ENCODE measurements around the gene SLC44A1.

Gene SLC44A1

DNA sequence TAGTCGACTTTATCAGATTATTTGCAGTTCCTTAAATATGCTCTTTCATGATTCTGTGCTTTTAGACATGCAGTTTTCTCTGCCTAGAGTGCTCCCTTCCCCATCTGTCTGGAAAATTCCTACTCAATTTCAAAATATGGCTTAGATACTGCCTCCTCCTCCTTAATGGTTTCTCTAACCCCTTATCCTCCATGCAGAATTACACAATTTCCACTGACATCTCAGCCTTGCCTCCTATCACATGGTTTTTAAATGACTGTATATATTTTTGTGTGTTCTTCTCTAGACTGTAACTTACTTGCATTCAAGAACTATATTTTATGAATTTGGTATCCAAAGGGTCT, 85.2 kb downstream of the SLC44A1 start:
- Histone ChIP-seq H3K27ac (ENCODE audit: low read depth, low read length) (no peak overlapping the region), H3K14ac (ENCODE audit: low read length) (no peak overlapping the region), H4K8ac (ENCODE audit: low read depth, low read length) (no peak overlapping the region), H3K36me3 (ENCODE audit: control insufficient read depth in 1 of 2, insufficient read depth in 2 of 2, low read length in 2 of 2) (no peaks in the 10 kb centered on the region), H3K9me3 (ENCODE audit: insufficient read depth, low read depth, low read length) (no peaks in the 10 kb centered on the region), H3K9ac (ENCODE audit: low read length) (no peak overlapping the region), H3K4ac (ENCODE audit: low read depth, low read length) (no peak overlapping the region), H4K91ac (ENCODE audit: low read depth, low read length) (no peak overlapping the region), H3K4me1 (ENCODE audit: control insufficient read depth in 1 of 2, insufficient read depth in 2 of 2, low read length in 2 of 2) (no peaks in the 10 kb centered on the region), H2BK120ac (ENCODE audit: insufficient read depth, low read length, poor library complexity) (no peak overlapping the region), H3K4me2 (ENCODE audit: low read length) (no peak overlapping the region), H3K4me3 (ENCODE audit: low read depth, low read length) (no peak overlapping the region), H3K27me3 (ENCODE audit: insufficient read depth, low read length) (no peaks in the 10 kb centered on the region), H4K12ac (ENCODE audit: low read depth, low read length) (no peak overlapping the region), H3K79me1 (ENCODE audit: low read length) (no peaks in the 10 kb centered on the region), H2AFZ (ENCODE audit: insufficient read depth, low read length, poor library complexity) (no peak overlapping the region), H3K23ac (ENCODE audit: low read length) (no peak overlapping the region), H2BK12ac (ENCODE audit: low read length) (no peak overlapping the region), H2AK5ac (ENCODE audit: low read length) (no peak overlapping the region), H3K79me2 (ENCODE audit: control insufficient read depth, insufficient read depth, low read length, poor library complexity) (no peaks in the 10 kb centered on the region), H2BK5ac (ENCODE audit: low read depth, low read length, poor library complexity) (no peak overlapping the region), H3K18ac (ENCODE audit: low read length) (no peak overlapping the region)
- no CpG with 5 or more reads among the region's 1 CpG for WGBS (ENCODE audit: extremely low coverage, insufficient coverage, insufficient read length)
- DNase-seq, result no peak

DNA sequence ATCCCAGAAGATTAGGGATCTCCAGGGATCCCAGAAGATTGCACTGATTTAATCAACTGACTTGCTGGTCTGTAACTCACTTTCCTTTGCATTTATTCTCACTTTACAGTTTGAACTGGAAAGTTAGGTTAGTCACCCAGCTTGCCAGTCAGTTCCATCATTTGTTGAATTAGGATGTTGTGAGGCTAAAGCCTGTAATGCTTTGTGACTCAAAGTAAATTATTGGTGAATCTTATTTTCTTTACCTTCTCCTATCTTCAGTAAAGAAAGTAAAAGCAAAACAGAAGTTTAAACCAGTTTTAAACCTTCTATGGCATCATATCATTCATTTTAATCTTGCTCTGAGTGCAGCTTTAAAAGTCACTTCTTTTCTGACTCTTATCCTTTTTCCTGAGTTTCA, 85.8 kb downstream of the SLC44A1 start:
- H3K9me3 ChIP-seq (ENCODE audit: insufficient read depth, low read depth, low read length), result no peaks in the 10 kb centered on the region
- no peak overlapping the region for H3K4ac ChIP-seq (ENCODE audit: low read depth, low read length)
- H3K4me3 ChIP-seq (ENCODE audit: low read depth, low read length), result no peak overlapping the region
- H4K91ac ChIP-seq (ENCODE audit: low read depth, low read length), result no peak overlapping the region
- no peaks in the 10 kb centered on the region for H3K36me3 ChIP-seq (ENCODE audit: control insufficient read depth in 1 of 2, insufficient read depth in 2 of 2, low read length in 2 of 2)
- H3K79me2 ChIP-seq (ENCODE audit: control insufficient read depth, insufficient read depth, low read length, poor library complexity), result no peaks in the 10 kb centered on the region
- DNase-seq, result no peak
- no peaks in the 10 kb centered on the region for H3K79me1 ChIP-seq (ENCODE audit: low read length)
- no peak overlapping the region for H3K27ac ChIP-seq (ENCODE audit: low read depth, low read length)
- no peak overlapping the region for H3K4me2 ChIP-seq (ENCODE audit: low read length)
- H2BK12ac ChIP-seq (ENCODE audit: low read length), result no peak overlapping the region
- no peak overlapping the region for H3K23ac ChIP-seq (ENCODE audit: low read length)
- H3K18ac ChIP-seq (ENCODE audit: low read length), result no peak overlapping the region
- no peak overlapping the region for H2BK120ac ChIP-seq (ENCODE audit: insufficient read depth, low read length, poor library complexity)
- no peak overlapping the region for H4K8ac ChIP-seq (ENCODE audit: low read depth, low read length)
- no peak overlapping the region for H2AFZ ChIP-seq (ENCODE audit: insufficient read depth, low read length, poor library complexity)
- H4K12ac ChIP-seq (ENCODE audit: low read depth, low read length), result no peak overlapping the region
- H3K4me1 ChIP-seq (ENCODE audit: control insufficient read depth in 1 of 2, insufficient read depth in 2 of 2, low read length in 2 of 2), result no peaks in the 10 kb centered on the region
- H3K14ac ChIP-seq (ENCODE audit: low read length), result no peak overlapping the region
- no peak overlapping the region for H2AK5ac ChIP-seq (ENCODE audit: low read length)
- no peaks in the 10 kb centered on the region for H3K27me3 ChIP-seq (ENCODE audit: insufficient read depth, low read length)
- H2BK5ac ChIP-seq (ENCODE audit: low read depth, low read length, poor library complexity), result no peak overlapping the region
- no peak overlapping the region for H3K9ac ChIP-seq (ENCODE audit: low read length)

DNA sequence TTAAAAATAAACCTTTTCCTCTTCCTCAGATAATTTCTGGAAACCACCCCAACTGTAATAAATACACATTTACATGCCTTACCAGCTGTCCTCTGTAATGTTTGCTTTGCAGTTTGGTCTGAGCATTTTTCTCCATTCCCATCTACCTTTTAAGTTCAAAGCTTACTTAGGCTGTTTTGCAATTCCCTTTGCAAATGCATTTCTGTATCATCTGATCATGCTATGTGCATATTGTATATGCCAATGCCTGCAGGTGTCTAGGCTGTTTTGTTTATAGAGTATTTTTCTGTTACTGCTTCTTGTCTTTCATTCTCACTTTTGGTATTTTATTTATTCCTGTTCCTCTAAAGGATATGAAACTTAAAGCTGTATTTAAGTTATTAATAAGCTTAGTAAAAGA, 86.3 kb downstream of the SLC44A1 start:
- Histone ChIP-seq H3K23ac (ENCODE audit: low read length) (no peak overlapping the region), H3K4ac (ENCODE audit: low read depth, low read length) (no peak overlapping the region), H2AK5ac (ENCODE audit: low read length) (no peak overlapping the region), H3K79me2 (ENCODE audit: control insufficient read depth, insufficient read depth, low read length, poor library complexity) (no peaks in the 10 kb centered on the region), H4K91ac (ENCODE audit: low read depth, low read length) (no peak overlapping the region), H4K12ac (ENCODE audit: low read depth, low read length) (no peak overlapping the region), H3K4me1 (ENCODE audit: control insufficient read depth in 1 of 2, insufficient read depth in 2 of 2, low read length in 2 of 2) (no peaks in the 10 kb centered on the region), H3K27me3 (ENCODE audit: insufficient read depth, low read length) (no peaks in the 10 kb centered on the region), H3K4me2 (ENCODE audit: low read length) (no peak overlapping the region), H4K8ac (ENCODE audit: low read depth, low read length) (no peak overlapping the region), H3K9ac (ENCODE audit: low read length) (no peak overlapping the region), H3K9me3 (ENCODE audit: insufficient read depth, low read depth, low read length) (no peaks in the 10 kb centered on the region), H3K27ac (ENCODE audit: low read depth, low read length) (no peak overlapping the region), H3K4me3 (ENCODE audit: low read depth, low read length) (no peak overlapping the region), H2BK5ac (ENCODE audit: low read depth, low read length, poor library complexity) (no peak overlapping the region), H2BK12ac (ENCODE audit: low read length) (no peak overlapping the region), H2BK120ac (ENCODE audit: insufficient read depth, low read length, poor library complexity) (no peak overlapping the region), H3K36me3 (ENCODE audit: control insufficient read depth in 1 of 2, insufficient read depth in 2 of 2, low read length in 2 of 2) (no peaks in the 10 kb centered on the region), H3K14ac (ENCODE audit: low read length) (no peak overlapping the region), H2AFZ (ENCODE audit: insufficient read depth, low read length, poor library complexity) (no peak overlapping the region), H3K79me1 (ENCODE audit: low read length) (no peaks in the 10 kb centered on the region), H3K18ac (ENCODE audit: low read length) (no peak overlapping the region)
- DNase-seq, result no peak

DNA sequence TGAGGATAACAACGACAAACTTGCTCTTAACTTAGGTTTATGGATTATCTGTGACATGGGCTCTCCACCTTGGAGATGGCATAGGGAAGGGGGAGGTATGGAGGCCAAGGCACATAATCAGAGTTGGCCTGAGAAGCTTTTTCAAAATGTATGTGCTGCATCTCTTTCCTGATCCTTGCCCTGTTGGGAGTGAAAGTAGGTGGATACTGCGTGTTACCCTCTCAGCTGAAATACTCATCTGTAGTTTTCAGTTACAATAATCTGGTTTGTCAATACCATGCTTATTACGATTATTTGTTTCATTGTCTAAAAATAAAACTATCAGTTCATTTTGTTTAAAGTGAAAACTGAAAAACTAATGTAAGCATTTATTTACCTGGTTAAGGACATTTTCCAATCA, 86.7 kb downstream of the SLC44A1 start:
- Histone ChIP-seq H3K9ac (ENCODE audit: low read length) (no peak overlapping the region), H3K36me3 (ENCODE audit: control insufficient read depth in 1 of 2, insufficient read depth in 2 of 2, low read length in 2 of 2) (no peaks in the 10 kb centered on the region), H2AK5ac (ENCODE audit: low read length) (no peak overlapping the region), H2AFZ (ENCODE audit: insufficient read depth, low read length, poor library complexity) (no peak overlapping the region), H3K79me2 (ENCODE audit: control insufficient read depth, insufficient read depth, low read length, poor library complexity) (no peaks in the 10 kb centered on the region), H2BK12ac (ENCODE audit: low read length) (no peak overlapping the region), H4K12ac (ENCODE audit: low read depth, low read length) (no peak overlapping the region), H3K4me2 (ENCODE audit: low read length) (no peak overlapping the region), H3K4ac (ENCODE audit: low read depth, low read length) (no peak overlapping the region), H3K23ac (ENCODE audit: low read length) (no peak overlapping the region), H4K91ac (ENCODE audit: low read depth, low read length) (no peak overlapping the region), H2BK120ac (ENCODE audit: insufficient read depth, low read length, poor library complexity) (no peak overlapping the region), H4K8ac (ENCODE audit: low read depth, low read length) (no peak overlapping the region), H3K79me1 (ENCODE audit: low read length) (no peaks in the 10 kb centered on the region), H3K18ac (ENCODE audit: low read length) (no peak overlapping the region), H3K9me3 (ENCODE audit: insufficient read depth, low read depth, low read length) (no peaks in the 10 kb centered on the region), H3K27ac (ENCODE audit: low read depth, low read length) (no peak overlapping the region), H3K4me3 (ENCODE audit: low read depth, low read length) (no peak overlapping the region), H3K27me3 (ENCODE audit: insufficient read depth, low read length) (no peaks in the 10 kb centered on the region), H2BK5ac (ENCODE audit: low read depth, low read length, poor library complexity) (no peak overlapping the region), H3K4me1 (ENCODE audit: control insufficient read depth in 1 of 2, insufficient read depth in 2 of 2, low read length in 2 of 2) (no peaks in the 10 kb centered on the region), H3K14ac (ENCODE audit: low read length) (no peak overlapping the region)
- WGBS (ENCODE audit: extremely low coverage, insufficient coverage, insufficient read length), result no CpG with 5 or more reads among the region's 3 CpGs
- no peak for DNase-seq

DNA sequence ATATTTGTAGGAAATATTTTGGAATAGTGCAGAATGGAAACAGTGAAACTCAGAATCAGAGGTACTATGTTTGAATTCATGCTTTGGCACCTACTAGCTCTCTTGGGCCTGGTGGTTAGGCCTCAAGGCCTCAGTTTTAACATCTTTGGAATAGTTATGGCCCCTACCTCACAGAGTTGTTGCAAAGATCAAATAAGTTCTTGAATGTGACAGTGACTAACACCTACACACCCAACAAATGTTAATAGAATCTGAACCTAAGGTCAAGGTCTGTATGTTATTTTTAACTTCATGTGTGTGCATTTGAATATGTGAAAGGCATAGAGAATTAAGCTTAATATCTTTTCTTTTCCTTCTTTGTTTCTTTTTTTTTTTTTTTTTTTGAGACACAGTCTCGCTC, 87.3 kb downstream of the SLC44A1 start:
- no peak overlapping the region for H3K4me2 ChIP-seq (ENCODE audit: low read length)
- H2BK5ac ChIP-seq (ENCODE audit: low read depth, low read length, poor library complexity), result no peak overlapping the region
- no peak overlapping the region for H3K23ac ChIP-seq (ENCODE audit: low read length)
- H3K27me3 ChIP-seq (ENCODE audit: insufficient read depth, low read length), result no peaks in the 10 kb centered on the region
- no peaks in the 10 kb centered on the region for H3K9me3 ChIP-seq (ENCODE audit: insufficient read depth, low read depth, low read length)
- no peak overlapping the region for H4K12ac ChIP-seq (ENCODE audit: low read depth, low read length)
- no peak overlapping the region for H2AK5ac ChIP-seq (ENCODE audit: low read length)
- H3K27ac ChIP-seq (ENCODE audit: low read depth, low read length), result no peak overlapping the region
- no peak overlapping the region for H3K4me3 ChIP-seq (ENCODE audit: low read depth, low read length)
- H3K79me1 ChIP-seq (ENCODE audit: low read length), result no peaks in the 10 kb centered on the region
- no peak overlapping the region for H4K91ac ChIP-seq (ENCODE audit: low read depth, low read length)
- no peaks in the 10 kb centered on the region for H3K4me1 ChIP-seq (ENCODE audit: control insufficient read depth in 1 of 2, insufficient read depth in 2 of 2, low read length in 2 of 2)
- WGBS (ENCODE audit: extremely low coverage, insufficient coverage, insufficient read length), result no CpG with 5 or more reads among the region's 1 CpG
- no peak for DNase-seq
- H4K8ac ChIP-seq (ENCODE audit: low read depth, low read length), result no peak overlapping the region
- H2AFZ ChIP-seq (ENCODE audit: insufficient read depth, low read length, poor library complexity), result no peak overlapping the region
- H3K79me2 ChIP-seq (ENCODE audit: control insufficient read depth, insufficient read depth, low read length, poor library complexity), result no peaks in the 10 kb centered on the region
- no peak overlapping the region for H2BK120ac ChIP-seq (ENCODE audit: insufficient read depth, low read length, poor library complexity)
- no peak overlapping the region for H3K18ac ChIP-seq (ENCODE audit: low read length)
- no peak overlapping the region for H3K4ac ChIP-seq (ENCODE audit: low read depth, low read length)
- H2BK12ac ChIP-seq (ENCODE audit: low read length), result no peak overlapping the region
- no peak overlapping the region for H3K14ac ChIP-seq (ENCODE audit: low read length)
- H3K36me3 ChIP-seq (ENCODE audit: control insufficient read depth in 1 of 2, insufficient read depth in 2 of 2, low read length in 2 of 2), result no peaks in the 10 kb centered on the region
- H3K9ac ChIP-seq (ENCODE audit: low read length), result no peak overlapping the region
